Measurements from ENCODE around the gene SMAD5.

Gene SMAD5

DNA sequence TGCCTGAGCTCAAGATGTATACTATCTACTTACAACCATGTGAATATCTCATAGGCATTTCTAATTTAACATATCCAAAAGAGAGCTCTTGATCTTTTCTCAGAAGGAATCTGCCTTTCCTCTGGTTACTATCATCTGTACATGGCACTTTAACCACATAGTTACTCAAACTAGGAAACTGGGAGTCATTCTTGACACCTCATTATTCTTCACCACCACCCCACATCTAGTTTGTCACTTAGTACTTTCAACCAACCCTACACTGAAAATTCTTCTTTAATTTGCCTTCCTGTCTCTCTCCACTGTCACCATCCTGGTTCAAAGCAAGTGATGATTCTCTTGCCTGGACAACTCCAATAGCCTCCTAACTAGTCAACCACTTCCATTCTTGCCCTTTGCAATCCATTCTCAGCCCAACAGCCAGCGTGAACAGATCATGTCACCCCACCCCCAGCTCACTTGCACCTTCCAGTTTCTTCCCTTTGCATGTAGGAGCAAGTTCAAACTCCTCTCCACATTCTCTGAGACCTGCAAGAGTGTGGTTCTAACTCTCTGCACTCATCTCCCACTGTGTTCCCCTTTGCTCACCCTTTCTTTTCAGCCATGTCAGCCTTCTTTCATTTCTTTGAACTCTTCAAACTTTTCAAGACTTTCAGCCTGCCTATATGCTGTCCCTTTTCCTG is 17.3 kb upstream of the SMAD5 start:
- DNase-seq, result no peak

DNA sequence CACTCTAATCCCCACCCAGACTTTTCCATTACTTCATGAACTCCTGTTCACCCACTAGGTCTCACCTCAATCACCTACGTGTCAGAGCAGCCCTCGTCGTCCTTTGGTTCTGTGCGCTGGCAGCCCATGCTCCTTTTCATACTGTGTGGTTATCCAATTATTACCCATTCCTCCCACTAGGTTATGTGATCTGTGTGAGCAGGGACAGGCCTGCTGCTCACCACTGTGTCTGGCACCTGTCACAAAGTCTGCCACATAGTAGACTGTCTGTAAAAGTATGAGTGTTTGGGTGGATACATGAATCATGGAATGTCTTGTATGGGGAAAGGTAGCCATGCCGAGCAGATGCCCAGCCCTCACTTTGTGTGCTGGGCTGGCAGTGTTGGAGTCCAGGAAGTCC is 12.1 kb upstream of the SMAD5 start:
- no peak for DNase-seq

DNA sequence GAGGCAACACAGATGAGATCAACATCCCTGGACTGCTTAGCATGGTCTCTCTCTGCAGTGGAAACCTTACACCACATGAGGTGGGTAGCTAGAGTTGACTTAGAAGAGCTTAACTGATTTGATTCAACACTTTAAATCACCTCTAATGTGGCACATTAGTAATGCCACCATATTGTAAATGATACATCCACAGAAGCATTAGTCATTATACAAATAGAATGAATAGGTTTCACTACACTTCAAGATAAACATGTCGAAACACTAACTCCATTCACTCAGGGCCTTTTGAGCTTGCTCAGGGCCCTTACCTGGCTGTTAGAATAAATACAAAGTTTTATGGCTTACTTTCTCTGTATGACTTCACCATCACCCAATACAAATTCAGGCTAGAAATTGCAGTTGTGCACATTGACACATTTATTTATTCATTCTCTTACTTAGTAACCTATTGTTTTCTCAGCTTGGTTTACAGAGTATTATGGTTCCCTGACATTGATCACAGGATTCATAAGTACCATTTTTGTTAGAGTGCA is 9.3 kb upstream of the SMAD5 start:
- DNase-seq, result no peak

DNA sequence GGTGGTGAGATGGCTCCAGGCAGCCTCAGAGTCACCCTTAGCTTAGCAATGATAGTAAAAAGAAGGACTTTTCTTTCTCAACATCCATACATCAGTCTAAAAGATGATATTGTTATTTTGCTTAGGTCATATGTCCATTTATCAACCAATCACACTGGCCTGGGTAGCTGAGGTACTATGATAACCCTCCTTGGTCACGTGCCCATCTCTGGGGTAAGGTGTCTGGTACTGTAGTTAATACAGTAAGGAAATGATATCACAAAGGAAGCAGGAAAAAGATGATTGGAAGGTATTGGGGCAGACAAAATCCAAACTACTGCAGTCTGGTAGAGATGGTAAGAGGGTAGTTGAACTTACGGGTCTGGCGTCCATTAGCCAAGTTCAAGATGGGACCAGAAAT is 5.1 kb upstream of the SMAD5 start:
- DNase-seq, result no peak

- no peak for DNase-seq
Observed at GRCh38 chr5:136128481-136128880, 4.2 kb upstream of the SMAD5 start.

DNA sequence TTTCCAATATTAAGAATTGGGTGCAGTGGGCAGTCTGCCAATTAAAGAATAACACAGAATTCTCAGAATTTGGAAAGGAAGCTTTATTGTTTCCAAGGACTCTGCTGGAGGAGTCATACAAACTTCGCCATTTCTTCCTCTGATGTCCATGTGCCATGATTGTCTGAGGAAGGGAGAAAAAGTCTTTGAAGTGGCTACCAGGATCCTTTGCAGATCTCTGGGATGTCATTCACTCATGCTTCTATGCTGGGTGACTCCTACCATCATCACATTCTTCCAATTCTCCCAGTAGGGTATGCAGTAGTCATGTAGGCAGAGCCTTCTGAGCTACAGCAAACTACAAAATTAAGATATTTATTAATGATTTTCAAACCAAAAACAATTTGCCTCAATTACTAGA is 3.2 kb upstream of the SMAD5 start:
- DNase-seq, result no peak

DNA sequence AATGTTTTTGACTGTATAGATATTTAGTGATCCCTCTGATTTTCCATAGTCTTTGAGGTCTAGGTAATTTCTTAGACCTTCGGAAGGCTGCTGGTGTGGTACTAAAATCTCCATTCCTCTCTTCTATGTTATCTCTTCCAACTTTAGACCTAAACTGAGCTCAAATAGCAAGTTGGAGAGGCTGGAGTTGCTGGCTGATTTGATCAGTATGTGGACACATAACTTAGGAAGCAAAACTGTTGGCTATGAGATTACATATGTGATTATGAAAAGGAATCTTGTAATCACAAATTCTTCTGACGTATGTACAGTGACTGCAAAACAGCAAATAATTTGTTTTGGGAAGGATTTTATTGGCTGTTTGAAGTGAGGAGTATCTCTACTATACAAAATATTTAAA is 2.1 kb upstream of the SMAD5 start:
- DNase-seq, result no peak

GRCh38 chr5:136132087-136132486 is 558 bp upstream of the SMAD5 start:
- DNase-seq, result peak; percentile 7

GRCh38 chr5:136133222-136133921 is 727 bp downstream of the SMAD5 start:
- peak; percentile 20 for DNase-seq

DNA sequence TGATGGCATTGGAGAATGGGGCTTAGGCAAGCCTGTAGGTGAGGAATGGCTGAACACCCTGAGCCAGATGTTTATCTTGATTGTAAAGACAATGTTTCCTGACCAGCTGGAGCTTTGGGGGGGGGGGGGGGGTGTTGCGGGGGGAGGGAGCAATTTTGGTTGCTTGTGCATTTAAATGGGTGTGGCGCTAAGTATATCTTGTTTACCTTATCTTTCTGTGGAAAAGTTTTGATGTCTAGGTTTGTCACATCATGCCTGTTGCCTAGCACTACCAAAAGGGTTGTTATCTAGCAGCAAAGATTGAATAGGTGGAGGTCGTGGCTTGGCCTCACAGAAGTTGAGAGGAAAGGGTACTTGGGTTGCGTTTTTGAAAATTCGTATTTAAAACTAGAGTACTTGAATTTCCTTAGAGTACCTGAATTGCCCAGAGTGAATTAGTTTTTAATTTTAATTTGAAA is 1.3 kb downstream of the SMAD5 start:
- peak; percentile 8 for DNase-seq

GRCh38 chr5:136134653-136135052 is 2.0 kb downstream of the SMAD5 start:
- no peak for DNase-seq

GRCh38 chr5:136135536-136135935 is 2.9 kb downstream of the SMAD5 start:
- no peak for DNase-seq

DNA sequence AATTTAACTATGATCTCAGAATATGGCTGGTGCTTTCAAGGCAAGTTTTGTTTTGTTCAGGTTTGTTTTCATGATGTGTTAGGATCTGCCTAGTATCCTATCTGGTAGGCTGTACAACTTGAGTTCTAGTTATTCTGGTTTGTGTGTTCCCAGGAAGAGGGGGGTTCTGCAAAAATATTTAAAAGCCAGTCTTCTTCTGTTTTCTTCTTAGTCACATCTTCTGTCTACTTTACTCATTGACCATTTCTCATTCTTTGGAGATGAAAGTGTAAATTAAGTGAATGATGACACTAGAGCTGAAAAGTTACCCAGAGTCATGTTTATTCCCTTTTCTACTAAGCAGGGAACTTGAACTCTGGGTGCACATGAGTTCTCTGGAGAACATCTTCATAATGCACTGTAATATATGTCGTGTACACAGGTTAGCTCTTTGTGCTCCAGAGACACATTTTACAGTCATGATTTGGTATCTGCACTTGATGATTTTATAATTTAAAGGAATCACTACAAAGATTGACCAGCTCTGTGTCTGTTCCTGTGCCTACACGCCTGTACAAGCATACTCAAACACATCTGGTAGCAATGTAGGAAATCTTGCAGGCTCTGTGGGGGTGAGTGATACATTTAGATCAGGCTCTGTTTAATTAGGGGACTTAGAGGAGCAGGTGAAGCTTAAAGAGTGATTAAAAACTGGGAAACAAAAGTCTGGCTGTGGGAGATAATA is 5.0 kb downstream of the SMAD5 start:
- no peak for DNase-seq

DNA sequence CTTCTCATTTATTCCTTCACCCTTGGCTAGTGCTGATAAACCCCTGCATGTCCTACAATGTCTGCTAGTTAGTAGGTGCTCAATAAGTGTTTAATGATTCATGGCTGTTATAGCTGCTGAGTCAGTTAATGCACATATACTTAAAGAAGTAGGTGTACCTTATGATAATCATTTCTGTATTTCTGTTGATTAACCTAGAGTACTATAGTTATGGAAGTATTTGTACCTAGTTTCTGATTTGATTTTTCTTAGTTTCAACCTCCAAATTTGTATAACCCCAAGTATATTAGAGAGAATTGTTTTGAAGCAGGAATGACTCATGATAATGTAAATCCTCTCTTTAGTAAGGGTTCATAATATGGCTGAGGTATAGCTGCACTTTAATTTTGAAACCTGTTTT is 8.9 kb downstream of the SMAD5 start:
- DNase-seq, result no peak

DNA sequence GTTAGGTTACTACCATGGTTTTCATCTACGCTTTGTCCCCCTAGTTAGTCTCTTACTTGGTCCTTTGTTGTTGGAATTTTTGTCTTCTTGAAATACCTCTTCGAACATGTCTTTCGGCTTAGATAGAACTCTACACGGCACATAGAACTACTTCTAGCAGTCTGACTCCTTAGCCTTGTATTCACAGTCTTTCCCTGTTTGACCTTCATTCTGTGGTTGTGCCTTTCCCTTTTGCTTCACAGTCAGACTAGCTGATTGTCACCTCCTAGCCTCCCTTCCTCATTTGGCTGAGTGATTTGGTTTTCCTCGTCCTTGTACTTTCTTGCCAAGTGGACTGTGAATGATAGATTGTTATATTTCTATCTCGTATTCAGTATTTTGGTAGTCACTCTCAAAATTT is 10.7 kb downstream of the SMAD5 start:
- no peak for DNase-seq

- DNase-seq, result no peak
Observed at GRCh38 chr5:136143763-136144162, 11.1 kb downstream of the SMAD5 start.

DNA sequence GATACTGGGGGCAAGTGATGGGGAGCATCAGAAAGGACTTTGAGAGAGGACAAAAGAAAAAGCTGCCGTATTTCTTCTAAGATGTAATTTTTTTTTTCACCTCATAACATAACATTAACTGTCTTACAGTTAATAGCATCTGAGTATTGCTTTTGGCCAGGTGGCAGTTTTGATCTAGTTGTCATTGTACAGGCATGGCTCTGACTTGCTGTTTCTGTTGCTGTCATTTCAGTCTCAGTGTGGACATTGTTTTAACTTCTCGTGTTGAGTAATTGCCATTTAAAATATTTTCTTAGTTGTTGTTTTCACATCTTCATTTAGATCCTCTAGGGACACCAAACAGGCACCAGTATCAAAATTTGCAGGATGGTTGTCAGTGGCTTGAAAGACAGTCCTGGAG is 12.4 kb downstream of the SMAD5 start:
- no peak for DNase-seq

DNA sequence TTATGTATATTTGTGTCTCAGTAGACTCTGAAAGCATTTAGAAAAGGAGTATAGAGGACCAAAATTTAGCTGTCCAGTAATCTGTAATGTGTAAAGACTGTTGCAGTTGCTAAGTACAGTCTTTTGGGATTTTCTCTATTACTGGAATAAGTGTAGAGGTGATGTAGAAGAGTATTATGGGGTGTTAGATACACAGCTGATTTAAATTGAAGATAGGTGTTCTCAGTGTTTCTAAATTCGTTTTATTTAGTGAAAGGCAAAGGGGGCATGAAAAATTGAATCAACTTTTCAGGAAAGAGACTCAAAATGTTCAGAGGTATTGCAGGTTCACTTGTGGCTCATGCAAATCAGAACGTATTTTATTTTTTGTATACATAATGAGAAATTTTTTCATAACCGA is 13.6 kb downstream of the SMAD5 start:
- no peak for DNase-seq

DNA sequence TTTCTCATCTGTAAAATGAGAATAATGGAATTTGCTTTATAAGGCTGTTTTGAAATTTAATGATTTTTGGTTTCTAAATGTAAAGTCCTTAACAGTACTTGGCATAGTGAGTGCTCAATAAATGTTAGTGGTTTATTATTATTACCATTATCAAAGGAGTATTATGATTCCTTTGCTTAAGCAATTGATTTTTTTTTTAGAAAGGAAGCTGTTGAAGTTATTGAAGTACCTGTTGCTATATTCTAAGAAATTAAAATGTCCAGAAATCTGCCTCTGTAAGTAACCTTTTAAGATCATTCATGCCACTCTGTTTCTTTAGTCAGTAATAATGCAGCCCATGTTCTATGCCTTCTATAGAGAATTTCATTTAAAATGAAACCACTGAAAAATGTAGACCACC is 15.0 kb downstream of the SMAD5 start:
- DNase-seq, result no peak

GRCh38 chr5:136149891-136150290 is 17.2 kb downstream of the SMAD5 start:
- no peak for DNase-seq

DNA sequence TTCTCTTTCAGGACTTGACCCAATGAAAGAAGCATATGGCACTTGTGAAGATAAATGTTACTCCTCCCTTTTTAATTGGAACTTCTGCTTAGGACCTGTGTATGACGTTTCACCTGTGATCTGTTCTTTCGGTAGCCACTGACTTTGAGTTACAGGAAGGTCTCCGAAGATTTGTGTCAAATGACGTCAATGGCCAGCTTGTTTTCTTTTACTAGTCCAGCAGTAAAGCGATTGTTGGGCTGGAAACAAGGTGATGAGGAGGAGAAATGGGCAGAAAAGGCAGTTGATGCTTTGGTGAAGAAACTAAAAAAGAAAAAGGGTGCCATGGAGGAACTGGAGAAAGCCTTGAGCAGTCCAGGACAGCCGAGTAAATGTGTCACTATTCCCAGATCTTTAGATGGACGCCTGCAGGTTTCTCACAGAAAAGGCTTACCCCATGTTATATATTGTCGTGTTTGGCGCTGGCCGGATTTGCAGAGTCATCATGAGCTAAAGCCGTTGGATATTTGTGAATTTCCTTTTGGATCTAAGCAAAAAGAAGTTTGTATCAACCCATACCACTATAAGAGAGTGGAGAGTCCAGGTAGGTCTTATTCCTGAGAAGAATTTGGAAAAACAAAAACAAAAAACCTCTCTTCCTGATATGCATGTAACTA is 21.1 kb downstream of the SMAD5 start:
- no peak for DNase-seq

GRCh38 chr5:136155078-136155477 is 22.4 kb downstream of the SMAD5 start:
- no peak for DNase-seq

GRCh38 chr5:136155761-136156160 is 23.1 kb downstream of the SMAD5 start:
- no peak for DNase-seq

All from CD4-positive, alpha-beta T cell treated with Interleukin-12 subunit alpha and Interleukin-12 subunit beta, for 1 hour (primary cell).